Fibroblast of villous mesenchyme (primary cell): Measurements from ENCODE around the gene PCDHB10. TPM values are rescaled to one million over a fixed set of nuclear protein-coding genes. Genes with fewer than 3 reads are reported as not detected.
"Not testable (repeated sequence)": the region's sequence is repeated elsewhere in the genome, so short reads cannot be mapped to it uniquely, and the experiment has no call there.

Experiments
- DNase-seq: peaks from one replicate; pipeline ENCODE4 v3.0.0-alpha.2; 2010; ENCODE audit warnings: low read depth
- H3K4me3 ChIP-seq: 2 replicates; pipeline ENCODE4 v1.5.1; 2011; ENCODE audit warnings: low read depth, mild to moderate bottlenecking, low read length
- CTCF ChIP-seq: IDR thresholded peaks from 2 replicates; pipeline ENCODE4 v1.5.1; 2012; ENCODE audit warnings: low read depth, mild to moderate bottlenecking, low read length; ENCODE audit not compliant: insufficient read depth
- total RNA-seq: library from RNA; depleted of rRNA; stranded (reverse); fragments of >200 nt; gene quantifications from 2 replicates; pipeline ENCODE4 v1.2.3, GENCODE V29; 2012

PCDHB10 gene
- total RNA-seq, 1 donor: under 0.01 TPM

GRCh38 chr5:141186897-141187512, 5.1 kb upstream of the PCDHB10 start, which contains the start of gene PCDHB9:
Gene PCDHB9 (plus strand): TSS chr5:141187161. CDS start chr5:141187319, 158 bp downstream.
- DNase-seq: peak; percentile 8
- no peak within 1 kb of the TSS for H3K4me3 ChIP-seq
- peak; percentile 45 for TF ChIP-seq CTCF

- not testable (repeated sequence) for H3K4me3 ChIP-seq, DNase-seq
Observed at GRCh38 chr5:141188682-141189081, 3.5 kb upstream of the PCDHB10 start.

- DNase-seq, H3K4me3 ChIP-seq: not testable (repeated sequence)
Observed at GRCh38 chr5:141189131-141189530, 3.0 kb upstream of the PCDHB10 start.

GRCh38 chr5:141194332-141194731, 2.2 kb downstream of the PCDHB10 start:
- not testable (repeated sequence) for DNase-seq, H3K4me3 ChIP-seq

GRCh38 chr5:141196363-141196762, 4.2 kb downstream of the PCDHB10 start:
- no peak for TF ChIP-seq CTCF
- no peak overlapping the region for H3K4me3 ChIP-seq
- DNase-seq: no peak

GRCh38 chr5:141199359-141200235, 7.4 kb downstream of the PCDHB10 start, which contains the start of gene PCDHB11:
Gene PCDHB11 (plus strand): TSS chr5:141199627. CDS start chr5:141199775, 148 bp downstream.
- no peak for DNase-seq
- TF ChIP-seq CTCF: no peak
- no peak within 1 kb of the TSS for H3K4me3 ChIP-seq

GRCh38 chr5:141201126-141201525, 9.0 kb downstream of the PCDHB10 start:
- not testable (repeated sequence) for H3K4me3 ChIP-seq, DNase-seq

- H3K4me3 ChIP-seq, DNase-seq: not testable (repeated sequence)
Observed at GRCh38 chr5:141201646-141202045, 9.5 kb downstream of the PCDHB10 start.

GRCh38 chr5:141208478-141208877, 16.3 kb downstream of the PCDHB10 start, which contains the start of gene PCDHB12:
Gene PCDHB12 (plus strand): TSS chr5:141208719. CDS start chr5:141208908, 189 bp downstream.
- DNase-seq: no peak
- no peak for TF ChIP-seq CTCF
- H3K4me3 ChIP-seq: no peak within 1 kb of the TSS

- H3K4me3 ChIP-seq, DNase-seq: not testable (repeated sequence)
Observed at GRCh38 chr5:141210281-141210680, 18.1 kb downstream of the PCDHB10 start.

- not testable (repeated sequence) for H3K4me3 ChIP-seq, DNase-seq
Observed at GRCh38 chr5:141210849-141211248, 18.7 kb downstream of the PCDHB10 start.
